ENCODE results near the gene USP10. TPM values are rescaled to one million over a fixed set of nuclear protein-coding genes. Genes with fewer than 3 reads are reported as not detected.

USP10 gene
- total and polyA plus RNA-seq, 2 donors (not counting 1 experiment from before 2014, with no cell fraction given), result 48.9 to 134 TPM

GRCh38 chr16:84786605-84787262, 86.9 kb downstream of the USP10 start:
- DNase-seq (no peak), ATAC-seq (ENCODE audit: low read depth) (no peak)
- H3K27ac ChIP-seq (ENCODE audit: low read length in 2 of 2), result no peak overlapping the region
- H3K79me2 ChIP-seq (ENCODE audit: control insufficient read depth, insufficient read depth, low read length), result no peaks in the 10 kb centered on the region
- no peak for TF ChIP-seq CTCF (IDR thresholded peaks at IDR 0.05)
- no peak for TF ChIP-seq EZH2 (IDR thresholded peaks at IDR 0.05; ENCODE audit: borderline replicate concordance, insufficient read depth, low read depth, low read length, poor library complexity, severe bottlenecking)
- no peak overlapping the region for H3K9ac ChIP-seq (ENCODE audit: low read length)
- CTCF ChIA-PET, result no interaction called here
- POLR2A ChIA-PET, result no interaction called here
- no peak overlapping the region for H3K4me2 ChIP-seq (replicated peaks; ENCODE audit: low read depth, low read length, poor library complexity, severe bottlenecking)
- no peaks in the 10 kb centered on the region for H3K9me3 ChIP-seq (ENCODE audit: control extremely low read depth in 1 of 3, control insufficient read depth in 2 of 3, insufficient read depth in 1 of 3, low read length in 2 of 3)
- intact Hi-C loops (cut with micrococcal nuclease), result no loop called here
- no peaks in the 10 kb centered on the region for H3K27me3 Mint-ChIP-seq
- H3K27ac Mint-ChIP-seq, result no peak overlapping the region
- no peaks in the 10 kb centered on the region for H3K9me3 Mint-ChIP-seq (ENCODE audit: insufficient read depth)
- no peak overlapping the region for H3K4me3 Mint-ChIP-seq
- H3K27me3 ChIP-seq (replicated peaks in 1 of 4; ENCODE audit: control extremely low read depth in 1 of 4, control insufficient read depth in 3 of 4, insufficient read depth in 4 of 4, low read length in 3 of 4), result no peaks in the 10 kb centered on the region
- no peaks in the 10 kb centered on the region for H3K4me1 Mint-ChIP-seq
- WGBS (ENCODE audit: insufficient coverage), result 95% methylated on average over 13 of the region's 13 CpGs
- H3K36me3 ChIP-seq (replicated peaks in 1 of 2; ENCODE audit: control extremely low read depth in 1 of 2, control insufficient read depth in 1 of 2, extremely low read depth in 1 of 2, insufficient read depth in 2 of 2, low read length in 1 of 2), result no peaks in the 10 kb centered on the region
- no peak overlapping the region for H3K4me3 ChIP-seq (ENCODE audit: control extremely low read depth in 1 of 5, extremely low read depth in 1 of 5, insufficient read depth in 1 of 5, low read depth in 2 of 5, low read length in 4 of 5)
- no peak overlapping the region for H2AFZ ChIP-seq (ENCODE audit: insufficient read depth, low read depth, low read length, poor library complexity, severe bottlenecking)
- H4K20me1 ChIP-seq (ENCODE audit: control insufficient read depth, insufficient read depth, low read length, poor library complexity, severe bottlenecking), result no peaks in the 10 kb centered on the region
- H3K4me1 ChIP-seq (ENCODE audit: control insufficient read depth in 2 of 2, insufficient read depth in 2 of 2, low read length in 2 of 2), result no peaks in the 10 kb centered on the region

- H4K20me1 ChIP-seq (ENCODE audit: control insufficient read depth, insufficient read depth, low read length, poor library complexity, severe bottlenecking), result no peaks in the 10 kb centered on the region
- no peak for DNase-seq
- H3K27me3 Mint-ChIP-seq, result no peaks in the 10 kb centered on the region
- WGBS (ENCODE audit: insufficient coverage), result 97% methylated on average over 3 of the region's 5 CpGs
- H3K4me1 ChIP-seq (ENCODE audit: control insufficient read depth in 2 of 2, insufficient read depth in 2 of 2, low read length in 2 of 2), result no peaks in the 10 kb centered on the region
- ATAC-seq (ENCODE audit: low read depth), result no peak
- intact Hi-C loops (cut with micrococcal nuclease), result no loop called here
- no peaks in the 10 kb centered on the region for H3K79me2 ChIP-seq (ENCODE audit: control insufficient read depth, insufficient read depth, low read length)
- H3K27me3 ChIP-seq (replicated peaks in 1 of 4; ENCODE audit: control extremely low read depth in 1 of 4, control insufficient read depth in 3 of 4, insufficient read depth in 4 of 4, low read length in 3 of 4), result no peaks in the 10 kb centered on the region
- H3K4me3 Mint-ChIP-seq, result no peak overlapping the region
- POLR2A ChIA-PET, result no interaction called here
- no peaks in the 10 kb centered on the region for H3K36me3 ChIP-seq (replicated peaks in 1 of 2; ENCODE audit: control extremely low read depth in 1 of 2, control insufficient read depth in 1 of 2, extremely low read depth in 1 of 2, insufficient read depth in 2 of 2, low read length in 1 of 2)
- no peaks in the 10 kb centered on the region for H3K9me3 ChIP-seq (ENCODE audit: control extremely low read depth in 1 of 3, control insufficient read depth in 2 of 3, insufficient read depth in 1 of 3, low read length in 2 of 3)
- TF ChIP-seq CTCF (IDR thresholded peaks at IDR 0.05) (no peak), EZH2 (IDR thresholded peaks at IDR 0.05; ENCODE audit: borderline replicate concordance, insufficient read depth, low read depth, low read length, poor library complexity, severe bottlenecking) (no peak)
- H3K4me3 ChIP-seq (ENCODE audit: control extremely low read depth in 1 of 5, extremely low read depth in 1 of 5, insufficient read depth in 1 of 5, low read depth in 2 of 5, low read length in 4 of 5), result no peak overlapping the region
- no peak overlapping the region for H3K27ac Mint-ChIP-seq
- no peak overlapping the region for H3K27ac ChIP-seq (ENCODE audit: low read length in 2 of 2)
- H2AFZ ChIP-seq (ENCODE audit: insufficient read depth, low read depth, low read length, poor library complexity, severe bottlenecking), result no peak overlapping the region
- H3K9me3 Mint-ChIP-seq (ENCODE audit: insufficient read depth), result no peaks in the 10 kb centered on the region
- H3K4me2 ChIP-seq (replicated peaks; ENCODE audit: low read depth, low read length, poor library complexity, severe bottlenecking), result no peak overlapping the region
- CTCF ChIA-PET, result no interaction called here
- no peak overlapping the region for H3K9ac ChIP-seq (ENCODE audit: low read length)
- no peaks in the 10 kb centered on the region for H3K4me1 Mint-ChIP-seq
Observed at GRCh38 chr16:84787263-84787622, 87.4 kb downstream of the USP10 start.

All from B cell (primary cell).